Dermis microvascular lymphatic vessel endothelial cell (primary cell): ENCODE results near the gene ZNF773. TPM values are rescaled to one million over a fixed set of nuclear protein-coding genes. Genes with fewer than 3 reads are reported as not detected.

Experiments used
- total RNA-seq: library from RNA; depleted of rRNA; stranded (reverse); fragments of >200 nt; gene quantifications from 2 replicates; pipeline ENCODE4 v1.2.1, GENCODE V29; 2014

Gene ZNF773
- total RNA-seq, 1 donor from 2014 or later, result 5.8 TPM

Other genes with a start within 250 kb of the ZNF773 start
- gene ZNF460, start 219.5 kb upstream of the ZNF773 start, total RNA-seq, result 37.4 and 57.8 TPM in 2 replicates
- gene ZNF543, start 179.5 kb upstream of the ZNF773 start, total RNA-seq, result 7.8 and 10.1 TPM in 2 replicates
- 8.1 and 10.7 TPM in 2 replicates for gene ZNF304, start 148.7 kb upstream of the ZNF773 start, total RNA-seq
- 8.0 and 11.1 TPM in 2 replicates for gene TRAPPC2B, start 136.4 kb upstream of the ZNF773 start, total RNA-seq
- gene ZNF547, start 136.4 kb upstream of the ZNF773 start, total RNA-seq, result 2.3 and 3.0 TPM in 2 replicates
- gene ZNF548, start 110.1 kb upstream of the ZNF773 start, total RNA-seq, result 8.0 and 13.5 TPM in 2 replicates
- 9.8 and 10.9 TPM in 2 replicates for gene ZNF17, start 88.8 kb upstream of the ZNF773 start, total RNA-seq
- gene ZNF749, start 64.6 kb upstream of the ZNF773 start, total RNA-seq, result 8.5 and 11.5 TPM in 2 replicates
- gene VN1R1, start 42.8 kb upstream of the ZNF773 start, total RNA-seq, result 0.13 and 0.51 TPM in 2 replicates
- gene ZNF772, start 22.4 kb upstream of the ZNF773 start, total RNA-seq, result 13.1 and 14.7 TPM in 2 replicates
- 7.7 and 14.9 TPM in 2 replicates for gene ZNF419, start 12.2 kb upstream of the ZNF773 start, total RNA-seq
- gene ZNF549, start 27.4 kb downstream of the ZNF773 start, total RNA-seq, result 2.8 and 4.9 TPM in 2 replicates
- gene ZNF550, start 59.9 kb downstream of the ZNF773 start, total RNA-seq, result 4.2 and 7.3 TPM in 2 replicates
- 2.7 and 4.6 TPM in 2 replicates for gene ZNF416, start 79.0 kb downstream of the ZNF773 start, total RNA-seq
- gene ZIK1, start 84.2 kb downstream of the ZNF773 start, total RNA-seq, result 3.9 and 7.7 TPM in 2 replicates
- gene ZNF530, start 99.9 kb downstream of the ZNF773 start, total RNA-seq, result 3.9 and 4.7 TPM in 2 replicates
- gene ZNF134, start 114.3 kb downstream of the ZNF773 start, total RNA-seq, result 13.2 and 16.4 TPM in 2 replicates
- 6.7 and 9.0 TPM in 2 replicates for gene ZNF211, start 133.2 kb downstream of the ZNF773 start, total RNA-seq
- not detected in 2 replicates for gene ZSCAN4, start 169.0 kb downstream of the ZNF773 start, total RNA-seq
- gene ZNF551, start 182.0 kb downstream of the ZNF773 start, total RNA-seq, result 5.4 and 8.5 TPM in 2 replicates
- 0.13 and 0.63 TPM in 2 replicates for gene ZNF154, start 209.3 kb downstream of the ZNF773 start, total RNA-seq
- gene ZNF671, start 227.7 kb downstream of the ZNF773 start, total RNA-seq, result 5.0 and 5.7 TPM in 2 replicates
- 12.5 and 17.6 TPM in 2 replicates for gene ZNF776, start 246.9 kb downstream of the ZNF773 start, total RNA-seq